Dermis blood vessel endothelial cell (primary cell): Measurements from ENCODE around the gene SPECC1. TPM values are rescaled to one million over a fixed set of nuclear protein-coding genes. Genes with fewer than 3 reads are reported as not detected.
"Not testable (repeated sequence)": the region's sequence is repeated elsewhere in the genome, so short reads cannot be mapped to it uniquely, and the experiment has no call there.

Source experiments
- DNase-seq: peaks from one replicate; pipeline ENCODE4 v3.0.0; 2010
- total RNA-seq: library from RNA; depleted of rRNA; stranded (reverse); fragments of >200 nt; gene quantifications from 2 replicates; pipeline ENCODE4 v1.2.3, GENCODE V29; 2014

Gene SPECC1
- total RNA-seq, 1 donor from 2014 or later: 3.1 TPM

- not testable (repeated sequence) for DNase-seq
Observed at GRCh38 chr17:20327739-20328138, 318.6 kb downstream of the SPECC1 start.

GRCh38 chr17:20351405-20351804 lies 342.2 kb downstream of the SPECC1 start:
- DNase-seq: not testable (repeated sequence)

GRCh38 chr17:20352567-20352966 lies 343.4 kb downstream of the SPECC1 start:
- not testable (repeated sequence) for DNase-seq

GRCh38 chr17:20363846-20364245 lies 354.7 kb downstream of the SPECC1 start:
- DNase-seq: not testable (repeated sequence)

Other genes with a start within 250 kb of the SPECC1 start
- 13.6 and 18.4 TPM in 2 replicates for gene ULK2, start 141.4 kb upstream of the SPECC1 start, total RNA-seq
- 23.8 and 26.1 TPM in 2 replicates for gene AKAP10, start 31.5 kb upstream of the SPECC1 start, total RNA-seq